ENCODE results near the gene ATG9B. TPM values are rescaled to one million over a fixed set of nuclear protein-coding genes. Genes with fewer than 3 reads are reported as not detected.

ATG9B gene
- total and polyA plus RNA-seq, 9 of the 15 experiments (the other 6 are each of a cell fraction or from before 2014, with no cell fraction given) = 0.29 to 8.0 (median 2.1) TPM

GRCh38 chr7:151028131-151028947 lies 4.0 kb upstream of the ATG9B start, which contains the start of gene ABCB8 (continued):
- TF ChIP-seq ARID3A (IDR thresholded peaks at IDR 0.05; ENCODE audit: borderline replicate concordance, low read depth, low read length) = peak; percentile 100
- TF ChIP-seq MTA1 (IDR thresholded peaks at IDR 0.05; ENCODE audit: borderline replicate concordance) = 0 out of 2 replicates have a peak, but pooled peaks have one; percentile 70
- TF ChIP-seq POLR2G (IDR thresholded peaks at IDR 0.05; ENCODE audit: low read depth, low read length) = peak; percentile 95
- TF ChIP-seq CBX2 (IDR thresholded peaks at IDR 0.05; ENCODE audit: insufficient read depth, low read length, poor library complexity, severe bottlenecking) = no peak
- no peak; the same call in 1 of the 2 replicates for TF ChIP-seq ZNF395 (CRISPR knock-in tag; IDR thresholded peaks at IDR 0.05)
- TF ChIP-seq ILF3 (IDR thresholded peaks at IDR 0.05; ENCODE audit: borderline replicate concordance) = no peak
- TF ChIP-seq POLR2B (IDR thresholded peaks at IDR 0.05; ENCODE audit: low read depth, partially characterized antibody) = peak; percentile 62
- 0 out of 4 replicates have a peak, but pooled peaks of 1 of the 2 experiments have one; percentile 12 for TF ChIP-seq ETV6 (IDR thresholded peaks at IDR 0.05; ENCODE audit: borderline replicate concordance in 1 of 2, low read depth in 2 of 2, low read length in 1 of 2)
- 0 out of 2 replicates have a peak, but pooled peaks have one; percentile 48 for TF ChIP-seq ETV6 (CRISPR knock-in tag; IDR thresholded peaks at IDR 0.05; ENCODE audit: borderline replicate concordance)
- no peak for TF ChIP-seq ZZZ3 (IDR thresholded peaks at IDR 0.05)
- TF ChIP-seq TFAP4 (CRISPR knock-in tag; IDR thresholded peaks at IDR 0.05; ENCODE audit: borderline replicate concordance) = peak; percentile 87
- TF ChIP-seq CSDE1 (IDR thresholded peaks at IDR 0.05) = no peak; a peak in 1 of 4 replicates
- peak; percentile 47; the same call in 1 of the 2 replicates for TF ChIP-seq USF1 (CRISPR knock-in tag; IDR thresholded peaks at IDR 0.05)
- no peak for TF ChIP-seq MCM3 (IDR thresholded peaks at IDR 0.05)
- TF ChIP-seq CTBP1 (IDR thresholded peaks at IDR 0.05; ENCODE audit: borderline replicate concordance) = peak; percentile 72; the same call in 1 of the 2 replicates
- no peak for TF ChIP-seq ZNF212 (CRISPR knock-in tag; IDR thresholded peaks at IDR 0.05)
- no peak for TF ChIP-seq HOXB6 (CRISPR knock-in tag; IDR thresholded peaks at IDR 0.05; ENCODE audit: borderline replicate concordance)
- TF ChIP-seq LCOR (CRISPR knock-in tag; IDR thresholded peaks at IDR 0.05) = peak; percentile 93
- TF ChIP-seq ZNF232 (CRISPR knock-in tag; IDR thresholded peaks at IDR 0.05) = peak; percentile 56
- TF ChIP-seq MTA2 (IDR thresholded peaks at IDR 0.05; ENCODE audit: low read depth) = no peak
- peak; percentile 80 for TF ChIP-seq GABPA (tag; conservative IDR thresholded peaks at IDR 0.05; ENCODE audit: low read depth)
- TF ChIP-seq USF2 (CRISPR knock-in tag; IDR thresholded peaks at IDR 0.05) = no peak
